Cardiac muscle cell (in vitro differentiated cells and primary cell): Measurements from ENCODE around the gene FAM187B. TPM values are rescaled to one million over a fixed set of nuclear protein-coding genes. Genes with fewer than 3 reads are reported as not detected.

Source experiments
- DNase-seq, 2 donors: peaks; one replicate each; pipeline versions ENCODE4 v3.0.0 to v3.0.0-alpha.2; 2010 to 2017; ENCODE audit warnings: low read depth in 1 of 2, low spot score in 1 of 2
- H3K27ac ChIP-seq: fragments of 200-600 bp; sonication (generic); 2 replicates; pipeline ENCODE4 v1.5.1; 2016
- H3K27me3 ChIP-seq: fragments of 200-600 bp; sonication (generic); 2 replicates; pipeline ENCODE4 v1.6.0; 2016; ENCODE audit warnings: control low read depth
- H3K36me3 ChIP-seq: fragments of 200-600 bp; sonication (generic); 2 replicates; pipeline ENCODE4 v1.5.1; 2016; ENCODE audit warnings: control low read depth
- H3K4me1 ChIP-seq: fragments of 200-600 bp; sonication (generic); 2 replicates; pipeline ENCODE4 v1.8.1; 2017; ENCODE audit warnings: low read depth, mild to moderate bottlenecking, mixed run types
- H3K4me3 ChIP-seq: fragments of 200-600 bp; sonication (generic); 2 replicates; pipeline ENCODE4 v1.5.1; 2016; ENCODE audit warnings: mild to moderate bottlenecking
- H3K9me3 ChIP-seq: fragments of 200-600 bp; sonication (generic); 2 replicates; pipeline ENCODE4 v1.5.1; 2017; ENCODE audit warnings: low read depth, mild to moderate bottlenecking, control low read depth
- CTCF ChIP-seq: IDR thresholded peaks from 2 replicates; pipeline ENCODE4 v1.5.1; 2012; ENCODE audit warnings: low read depth, mild to moderate bottlenecking, low read length
- polyA plus RNA-seq: library from polyadenylated mRNA; unstranded; fragments of >200 nt; fragmentation: Nextera tagmentation; extraction: Ambion mirVana; gene quantifications from 2 replicates; pipeline ENCODE4 v1.2.1, GENCODE V29; 2016
- total RNA-seq: library from RNA; depleted of rRNA; stranded (reverse); fragments of >200 nt; gene quantifications from 2 replicates; pipeline ENCODE4 v1.2.3, GENCODE V29; 2016

Gene FAM187B
- total and polyA plus RNA-seq, 2 experiments from 2014 or later: not detected

- Histone ChIP-seq H3K36me3 (peaks cover 31% of the 10 kb centered on the region), H3K9me3 (no peaks in the 10 kb centered on the region), H3K4me1 (peaks cover 2% of the 10 kb centered on the region), H3K4me3 (no peak overlapping the region), H3K27me3 (no peaks in the 10 kb centered on the region), H3K27ac (no peak overlapping the region)
- TF ChIP-seq CTCF: no peak
- no peak for DNase-seq
These were observed 43.7 kb upstream of the FAM187B start for GRCh38 chr19:35272122-35272719.

- H3K27me3 ChIP-seq: no peaks in the 10 kb centered on the region
- H3K4me3 ChIP-seq: no peak overlapping the region
- TF ChIP-seq CTCF: no peak
- DNase-seq: no peak
- H3K4me1 ChIP-seq: peaks cover 6% of the 10 kb centered on the region
- H3K27ac ChIP-seq: no peak overlapping the region
- no peaks in the 10 kb centered on the region for H3K9me3 ChIP-seq
- H3K36me3 ChIP-seq: peaks cover 26% of the 10 kb centered on the region
These were observed 43.0 kb upstream of the FAM187B start for GRCh38 chr19:35271546-35271945.

GRCh38 chr19:35270381-35270811 lies 41.9 kb upstream of the FAM187B start:
- no peak for TF ChIP-seq CTCF
- Histone ChIP-seq H3K27ac (no peak overlapping the region), H3K36me3 (peaks cover 23% of the 10 kb centered on the region), H3K4me3 (no peak overlapping the region), H3K9me3 (no peaks in the 10 kb centered on the region), H3K27me3 (no peaks in the 10 kb centered on the region), H3K4me1 (peaks cover 6% of the 10 kb centered on the region)
- no peak for DNase-seq

- Histone ChIP-seq H3K9me3 (no peaks in the 10 kb centered on the region), H3K27ac (peak overlapping the region; percentile 96), H3K27me3 (no peaks in the 10 kb centered on the region), H3K36me3 (peaks cover 17% of the 10 kb centered on the region), H3K4me1 (peaks cover 6% of the 10 kb centered on the region), H3K4me3 (peak overlapping the region; percentile 95)
- peak; percentile 44 for TF ChIP-seq CTCF
- peak; percentile 89 to 91 for DNase-seq
These were observed 41.0 kb upstream of the FAM187B start for GRCh38 chr19:35269438-35270117.

- TF ChIP-seq CTCF: no peak
- Histone ChIP-seq H3K4me3 (peak within 1 kb of the TSS; percentile 97), H3K9me3 (no peaks in the 10 kb centered on the region), H3K36me3 (peaks cover 17% of the 10 kb centered on the region), H3K4me1 (peaks cover 6% of the 10 kb centered on the region), H3K27me3 (no peaks in the 10 kb centered on the region), H3K27ac (peak within 1 kb of the TSS; percentile 96)
- DNase-seq: peak; percentile 82 to 86
These were observed 40.2 kb upstream of the FAM187B start, which contains the start of gene USF2 for GRCh38 chr19:35268536-35269437. Gene USF2 (plus strand): TSS chr19:35268962. CDS start chr19:35269102, 140 bp downstream.
